Spleen (tissue), 7 donors: ENCODE measurements around the gene RAB30.

Source experiments
- CTCF ChIP-seq, 11 experiments: fragments of 200-600 bp in 7 of 11; fragments of 450-650 bp in 4 of 11; sonication (generic) in 4 of 11; IDR thresholded peaks in 8 of 11; conservative IDR thresholded peaks in 3 of 11; 1 replicate in 7 of 11; 2 replicates in 4 of 11; pipeline versions ENCODE4 v1.4.0 to v1.8.0; 2016 to 2021; ENCODE audit warnings: antibody characterized with exemption in 11 of 11, inconsistent platforms in 4 of 11, mild to moderate bottlenecking in 1 of 11
- POLR2AphosphoS5 ChIP-seq, 3 donors: sonication (generic); formaldehyde crosslinking; IDR thresholded peaks; one replicate each; pipeline ENCODE4 v1.5.1; 2017; ENCODE audit warnings: antibody characterized with exemption in 3 of 3
- donor health status: DM: no; HTN: no; CAD: no; lungs with moderate emphysema.
- donor health status: DM: no; HTN: no; CAD: no.
- donor health status: DM: no; HTN: no; CAD: no.

- TF ChIP-seq CTCF (IDR thresholded peaks at IDR 0.05 in 8 of 11, conservative IDR thresholded peaks at IDR 0.05 in 3 of 11), result no peak
- no peak for TF ChIP-seq POLR2AphosphoS5 (IDR thresholded peaks at IDR 0.05)
These were observed 51.7 kb downstream of the RAB30 start for GRCh38 chr11:83019888-83020579.
